WTC11 (cell line): ENCODE measurements around the gene SKI. TPM values are rescaled to one million over a fixed set of nuclear protein-coding genes. Genes with fewer than 3 reads are reported as not detected.

Experiments used
- ATF2 ChIP-seq: sonication (generic); formaldehyde crosslinking; IDR thresholded peaks from 2 replicates; pipeline ENCODE4 v1.8.1; 2022; ENCODE audit warnings: low read depth, missing genetic modification reagents, borderline replicate concordance
- ESRRA ChIP-seq: sonication (generic); formaldehyde crosslinking; IDR thresholded peaks from 2 replicates; pipeline ENCODE4 v1.8.1; 2022; ENCODE audit warnings: mild to moderate bottlenecking, missing genetic modification reagents, borderline replicate concordance
- FOXJ3 ChIP-seq: sonication (generic); formaldehyde crosslinking; IDR thresholded peaks from 2 replicates; pipeline ENCODE4 v1.9.0; 2021; ENCODE audit warnings: missing genetic modification reagents, mild to moderate bottlenecking, borderline replicate concordance
- JAZF1 ChIP-seq: fragments of 250-450 bp; sonication (Bioruptor Pico); IDR thresholded peaks from 2 replicates; pipeline ENCODE4 v1.9.0; 2021; ENCODE audit warnings: moderate library complexity, mild to moderate bottlenecking, inconsistent platforms
- MYBL2 ChIP-seq: sonication (generic); formaldehyde crosslinking; IDR thresholded peaks from 2 replicates; pipeline ENCODE4 v1.8.1; 2023; ENCODE audit warnings: mild to moderate bottlenecking, moderate library complexity, missing genetic modification reagents
- PRDM15 ChIP-seq: sonication (generic); formaldehyde crosslinking; IDR thresholded peaks from 2 replicates; pipeline ENCODE4 v1.8.0; 2022; ENCODE audit warnings: missing genetic modification reagents
- RORB ChIP-seq: fragments of 250-450 bp; sonication (Bioruptor Pico); IDR thresholded peaks from 2 replicates; pipeline ENCODE4 v1.9.0; 2021; ENCODE audit warnings: mild to moderate bottlenecking
- SP1 ChIP-seq: sonication (generic); formaldehyde crosslinking; conservative IDR thresholded peaks from 2 replicates; pipeline ENCODE4 v1.8.1; 2022; ENCODE audit warnings: missing genetic modification reagents
- ZNF396 ChIP-seq: fragments of 250-450 bp; sonication (Bioruptor Pico); IDR thresholded peaks from 2 replicates; pipeline ENCODE4 v1.8.0; 2021; ENCODE audit warnings: mild to moderate bottlenecking, moderate library complexity, borderline replicate concordance
- ZNF416 ChIP-seq: fragments of 250-450 bp; sonication (Bioruptor Pico); IDR thresholded peaks from 2 replicates; pipeline ENCODE4 v1.9.0; 2021; ENCODE audit warnings: mild to moderate bottlenecking, inconsistent platforms
- ZNF532 ChIP-seq: fragments of 250-450 bp; sonication (Bioruptor Pico); IDR thresholded peaks from 2 replicates; pipeline ENCODE4 v1.9.0; 2021; ENCODE audit warnings: mild to moderate bottlenecking, borderline replicate concordance
- total RNA-seq: library from RNA; stranded (reverse); gene quantifications from 3 replicates; pipeline ENCODE4 v1.2.3, GENCODE V29; 2021
- TF ChIP-seq, protein P1 (sequence below): sonication (generic); formaldehyde crosslinking; IDR thresholded peaks from 2 replicates; pipeline ENCODE4 v1.8.1; 2022; ENCODE audit warnings: low read depth, mild to moderate bottlenecking, moderate library complexity, missing genetic modification reagents, borderline replicate concordance
- TF ChIP-seq, protein P2 (sequence below): sonication (generic); formaldehyde crosslinking; IDR thresholded peaks from 2 replicates; pipeline ENCODE4 v1.8.0; 2023; ENCODE audit warnings: missing genetic modification reagents, mild to moderate bottlenecking, borderline replicate concordance
- TF ChIP-seq, protein P3 (sequence below): sonication (generic); formaldehyde crosslinking; IDR thresholded peaks from 2 replicates; pipeline ENCODE4 v1.8.1; 2023; ENCODE audit warnings: mild to moderate bottlenecking, missing genetic modification reagents, borderline replicate concordance
- TF ChIP-seq, protein P4 (sequence below): sonication (generic); formaldehyde crosslinking; IDR thresholded peaks from 2 replicates; pipeline ENCODE4 v1.8.1; 2023; ENCODE audit warnings: mild to moderate bottlenecking, missing genetic modification reagents

SKI gene
- total RNA-seq, 1 experiment from 2014 or later: 88.6 TPM

GRCh38 chr1:2226525-2227345, 1.4 kb upstream of the SKI start (continued):
- TF ChIP-seq FOXJ3 (CRISPR knock-in tag) (no peak), ZNF532 (CRISPR knock-in tag) (no peak), JAZF1 (no peak), PRDM15 (CRISPR knock-in tag) (no peak), ESRRA (no peak), MYBL2 (CRISPR knock-in tag) (no peak), RORB (CRISPR knock-in tag) (no peak), ZNF416 (CRISPR knock-in tag) (no peak), SP1 (CRISPR knock-in tag) (no peak), ZNF396 (no peak), ATF2 (CRISPR knock-in tag) (no peak)
- TF ChIP-seq, protein P1, sequence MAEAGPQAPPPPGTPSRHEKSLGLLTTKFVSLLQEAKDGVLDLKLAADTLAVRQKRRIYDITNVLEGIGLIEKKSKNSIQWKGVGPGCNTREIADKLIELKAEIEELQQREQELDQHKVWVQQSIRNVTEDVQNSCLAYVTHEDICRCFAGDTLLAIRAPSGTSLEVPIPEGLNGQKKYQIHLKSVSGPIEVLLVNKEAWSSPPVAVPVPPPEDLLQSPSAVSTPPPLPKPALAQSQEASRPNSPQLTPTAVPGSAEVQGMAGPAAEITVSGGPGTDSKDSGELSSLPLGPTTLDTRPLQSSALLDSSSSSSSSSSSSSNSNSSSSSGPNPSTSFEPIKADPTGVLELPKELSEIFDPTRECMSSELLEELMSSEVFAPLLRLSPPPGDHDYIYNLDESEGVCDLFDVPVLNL (CRISPR knock-in tag): no peak
- TF ChIP-seq, protein P2, sequence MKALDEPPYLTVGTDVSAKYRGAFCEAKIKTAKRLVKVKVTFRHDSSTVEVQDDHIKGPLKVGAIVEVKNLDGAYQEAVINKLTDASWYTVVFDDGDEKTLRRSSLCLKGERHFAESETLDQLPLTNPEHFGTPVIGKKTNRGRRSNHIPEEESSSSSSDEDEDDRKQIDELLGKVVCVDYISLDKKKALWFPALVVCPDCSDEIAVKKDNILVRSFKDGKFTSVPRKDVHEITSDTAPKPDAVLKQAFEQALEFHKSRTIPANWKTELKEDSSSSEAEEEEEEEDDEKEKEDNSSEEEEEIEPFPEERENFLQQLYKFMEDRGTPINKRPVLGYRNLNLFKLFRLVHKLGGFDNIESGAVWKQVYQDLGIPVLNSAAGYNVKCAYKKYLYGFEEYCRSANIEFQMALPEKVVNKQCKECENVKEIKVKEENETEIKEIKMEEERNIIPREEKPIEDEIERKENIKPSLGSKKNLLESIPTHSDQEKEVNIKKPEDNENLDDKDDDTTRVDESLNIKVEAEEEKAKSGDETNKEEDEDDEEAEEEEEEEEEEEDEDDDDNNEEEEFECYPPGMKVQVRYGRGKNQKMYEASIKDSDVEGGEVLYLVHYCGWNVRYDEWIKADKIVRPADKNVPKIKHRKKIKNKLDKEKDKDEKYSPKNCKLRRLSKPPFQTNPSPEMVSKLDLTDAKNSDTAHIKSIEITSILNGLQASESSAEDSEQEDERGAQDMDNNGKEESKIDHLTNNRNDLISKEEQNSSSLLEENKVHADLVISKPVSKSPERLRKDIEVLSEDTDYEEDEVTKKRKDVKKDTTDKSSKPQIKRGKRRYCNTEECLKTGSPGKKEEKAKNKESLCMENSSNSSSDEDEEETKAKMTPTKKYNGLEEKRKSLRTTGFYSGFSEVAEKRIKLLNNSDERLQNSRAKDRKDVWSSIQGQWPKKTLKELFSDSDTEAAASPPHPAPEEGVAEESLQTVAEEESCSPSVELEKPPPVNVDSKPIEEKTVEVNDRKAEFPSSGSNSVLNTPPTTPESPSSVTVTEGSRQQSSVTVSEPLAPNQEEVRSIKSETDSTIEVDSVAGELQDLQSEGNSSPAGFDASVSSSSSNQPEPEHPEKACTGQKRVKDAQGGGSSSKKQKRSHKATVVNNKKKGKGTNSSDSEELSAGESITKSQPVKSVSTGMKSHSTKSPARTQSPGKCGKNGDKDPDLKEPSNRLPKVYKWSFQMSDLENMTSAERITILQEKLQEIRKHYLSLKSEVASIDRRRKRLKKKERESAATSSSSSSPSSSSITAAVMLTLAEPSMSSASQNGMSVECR (CRISPR knock-in tag): 0 out of 2 replicates have a peak, but pooled peaks have one; percentile 61
- TF ChIP-seq, protein P3, sequence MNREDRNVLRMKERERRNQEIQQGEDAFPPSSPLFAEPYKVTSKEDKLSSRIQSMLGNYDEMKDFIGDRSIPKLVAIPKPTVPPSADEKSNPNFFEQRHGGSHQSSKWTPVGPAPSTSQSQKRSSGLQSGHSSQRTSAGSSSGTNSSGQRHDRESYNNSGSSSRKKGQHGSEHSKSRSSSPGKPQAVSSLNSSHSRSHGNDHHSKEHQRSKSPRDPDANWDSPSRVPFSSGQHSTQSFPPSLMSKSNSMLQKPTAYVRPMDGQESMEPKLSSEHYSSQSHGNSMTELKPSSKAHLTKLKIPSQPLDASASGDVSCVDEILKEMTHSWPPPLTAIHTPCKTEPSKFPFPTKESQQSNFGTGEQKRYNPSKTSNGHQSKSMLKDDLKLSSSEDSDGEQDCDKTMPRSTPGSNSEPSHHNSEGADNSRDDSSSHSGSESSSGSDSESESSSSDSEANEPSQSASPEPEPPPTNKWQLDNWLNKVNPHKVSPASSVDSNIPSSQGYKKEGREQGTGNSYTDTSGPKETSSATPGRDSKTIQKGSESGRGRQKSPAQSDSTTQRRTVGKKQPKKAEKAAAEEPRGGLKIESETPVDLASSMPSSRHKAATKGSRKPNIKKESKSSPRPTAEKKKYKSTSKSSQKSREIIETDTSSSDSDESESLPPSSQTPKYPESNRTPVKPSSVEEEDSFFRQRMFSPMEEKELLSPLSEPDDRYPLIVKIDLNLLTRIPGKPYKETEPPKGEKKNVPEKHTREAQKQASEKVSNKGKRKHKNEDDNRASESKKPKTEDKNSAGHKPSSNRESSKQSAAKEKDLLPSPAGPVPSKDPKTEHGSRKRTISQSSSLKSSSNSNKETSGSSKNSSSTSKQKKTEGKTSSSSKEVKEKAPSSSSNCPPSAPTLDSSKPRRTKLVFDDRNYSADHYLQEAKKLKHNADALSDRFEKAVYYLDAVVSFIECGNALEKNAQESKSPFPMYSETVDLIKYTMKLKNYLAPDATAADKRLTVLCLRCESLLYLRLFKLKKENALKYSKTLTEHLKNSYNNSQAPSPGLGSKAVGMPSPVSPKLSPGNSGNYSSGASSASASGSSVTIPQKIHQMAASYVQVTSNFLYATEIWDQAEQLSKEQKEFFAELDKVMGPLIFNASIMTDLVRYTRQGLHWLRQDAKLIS (CRISPR knock-in tag): no peak
- TF ChIP-seq, protein P4, sequence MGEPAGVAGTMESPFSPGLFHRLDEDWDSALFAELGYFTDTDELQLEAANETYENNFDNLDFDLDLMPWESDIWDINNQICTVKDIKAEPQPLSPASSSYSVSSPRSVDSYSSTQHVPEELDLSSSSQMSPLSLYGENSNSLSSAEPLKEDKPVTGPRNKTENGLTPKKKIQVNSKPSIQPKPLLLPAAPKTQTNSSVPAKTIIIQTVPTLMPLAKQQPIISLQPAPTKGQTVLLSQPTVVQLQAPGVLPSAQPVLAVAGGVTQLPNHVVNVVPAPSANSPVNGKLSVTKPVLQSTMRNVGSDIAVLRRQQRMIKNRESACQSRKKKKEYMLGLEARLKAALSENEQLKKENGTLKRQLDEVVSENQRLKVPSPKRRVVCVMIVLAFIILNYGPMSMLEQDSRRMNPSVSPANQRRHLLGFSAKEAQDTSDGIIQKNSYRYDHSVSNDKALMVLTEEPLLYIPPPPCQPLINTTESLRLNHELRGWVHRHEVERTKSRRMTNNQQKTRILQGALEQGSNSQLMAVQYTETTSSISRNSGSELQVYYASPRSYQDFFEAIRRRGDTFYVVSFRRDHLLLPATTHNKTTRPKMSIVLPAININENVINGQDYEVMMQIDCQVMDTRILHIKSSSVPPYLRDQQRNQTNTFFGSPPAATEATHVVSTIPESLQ (CRISPR knock-in tag): no peak
